ENCODE measurements around the gene RMDN3.

RMDN3 gene

DNA sequence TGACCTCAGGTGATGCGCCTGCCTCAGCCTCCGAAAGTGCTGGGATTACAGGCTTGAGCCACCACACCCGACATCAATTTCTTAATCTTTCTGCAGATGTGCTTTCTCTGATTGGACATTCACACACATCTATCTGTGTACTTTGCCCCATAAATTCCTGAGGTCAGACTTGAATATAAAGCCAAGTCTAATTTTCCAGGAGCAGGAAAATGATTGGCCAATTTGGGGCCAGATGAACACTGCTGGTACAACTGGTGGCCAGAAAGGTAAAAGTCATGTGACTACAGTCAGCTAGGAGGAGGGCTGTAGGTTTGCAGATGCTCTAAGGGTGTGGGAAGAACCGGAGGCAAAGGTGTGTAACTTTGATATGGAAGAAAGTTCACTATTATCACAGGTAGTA lies 63.3 kb downstream of the RMDN3 start:
- Histone ChIP-seq H3K27ac (ENCODE audit: low read depth, low read length) (no peak overlapping the region), H3K9me3 (ENCODE audit: control insufficient read depth, insufficient read depth, low read length) (no peaks in the 10 kb centered on the region)

DNA sequence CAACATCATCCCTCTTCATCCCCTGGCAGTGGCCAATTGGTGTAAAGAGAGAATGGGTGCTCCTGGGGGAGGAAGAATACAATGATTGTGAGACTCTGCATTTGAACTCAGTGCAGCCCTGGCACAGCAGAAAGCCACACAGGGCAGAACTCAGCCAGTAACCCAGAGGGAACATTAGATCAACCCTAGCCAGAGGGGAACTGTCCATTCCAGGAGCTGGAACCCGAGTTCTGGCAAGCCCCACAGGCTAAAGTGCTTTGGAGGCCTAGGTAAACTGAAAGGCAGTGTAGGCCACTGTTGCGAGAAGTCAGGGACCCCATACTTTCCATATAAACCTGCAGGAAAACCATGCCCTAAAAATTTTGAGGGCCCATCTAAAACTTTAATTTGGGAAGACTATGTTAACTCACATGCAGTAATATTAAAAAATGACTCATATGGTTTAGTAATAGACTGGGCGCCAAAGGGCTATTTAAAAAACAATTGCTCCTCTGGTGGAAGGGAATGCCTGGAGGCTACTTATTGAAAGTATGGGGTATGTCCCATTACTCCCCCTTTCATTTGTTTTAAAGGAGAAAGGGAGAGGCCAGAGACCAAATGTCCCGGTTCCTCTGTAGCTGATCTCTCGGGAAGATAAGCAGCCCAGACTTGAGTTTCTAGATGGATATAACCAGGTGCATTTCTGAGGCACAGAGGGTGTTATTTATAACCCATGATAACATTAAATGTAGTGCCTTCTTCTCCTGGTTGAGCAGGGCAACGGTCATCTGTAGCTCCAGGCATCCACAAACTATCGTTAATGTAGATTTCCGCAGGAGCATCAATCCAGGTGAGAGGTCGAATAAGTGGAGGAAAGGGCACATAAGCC lies 65.9 kb downstream of the RMDN3 start:
- no peak overlapping the region for H3K4me3 ChIP-seq (ENCODE audit: low read depth, low read length)

More for the DNA sequence above, 63.3 kb downstream of the RMDN3 start:
- no peaks in the 10 kb centered on the region for H3K36me3 ChIP-seq (ENCODE audit: control insufficient read depth, insufficient read depth, low read length)
- peaks cover 7% of the 10 kb centered on the region; the same call in 1 of the 2 replicates for H3K4me1 ChIP-seq (ENCODE audit: control insufficient read depth, insufficient read depth, low read length)
- H3K27me3 ChIP-seq (ENCODE audit: control insufficient read depth, insufficient read depth, low read length) = no peaks in the 10 kb centered on the region
- H3K4me3 ChIP-seq (ENCODE audit: low read depth, low read length) = no peak overlapping the region
- no peak overlapping the region for H3K9ac ChIP-seq (ENCODE audit: low read depth, low read length)

More for the DNA sequence above, 65.9 kb downstream of the RMDN3 start:
- Histone ChIP-seq H3K36me3 (ENCODE audit: control insufficient read depth, insufficient read depth, low read length) (no peaks in the 10 kb centered on the region), H3K9ac (ENCODE audit: low read depth, low read length) (no peak overlapping the region), H3K27me3 (ENCODE audit: control insufficient read depth, insufficient read depth, low read length) (no peaks in the 10 kb centered on the region), H3K4me1 (ENCODE audit: control insufficient read depth, insufficient read depth, low read length) (peaks cover 5% of the 10 kb centered on the region; the same call in 1 of the 2 replicates), H3K9me3 (ENCODE audit: control insufficient read depth, insufficient read depth, low read length) (no peaks in the 10 kb centered on the region), H3K27ac (ENCODE audit: low read depth, low read length) (no peak overlapping the region)
